ENCODE data around the gene ACOXL.

The ACOXL gene

GRCh38 chr2:110906613-110907298 lies 174.4 kb downstream of the ACOXL start:
- no peak overlapping the region for H4K91ac ChIP-seq (ENCODE audit: low read length)
- no peak overlapping the region for H3K4ac ChIP-seq (ENCODE audit: low read depth in 1 of 2, low read length in 2 of 2)
- H3K4me1 ChIP-seq (ENCODE audit: control insufficient read depth, insufficient read depth, low read depth, low read length): no peaks in the 10 kb centered on the region
- H3K14ac ChIP-seq (ENCODE audit: low read length in 2 of 2): no peak overlapping the region
- H2AFZ ChIP-seq (ENCODE audit: low read depth, low read length): no peak overlapping the region
- WGBS: 86% methylated on average over 4 of the region's 6 CpGs
- no peaks in the 10 kb centered on the region for H3K36me3 ChIP-seq (ENCODE audit: control insufficient read depth in 1 of 2, insufficient read depth in 2 of 2, low read depth in 1 of 2, low read length in 2 of 2)
- H2BK120ac ChIP-seq (ENCODE audit: low read depth, low read length): no peak overlapping the region
- H2BK5ac ChIP-seq (ENCODE audit: low read depth, low read length, poor library complexity, severe bottlenecking): no peak overlapping the region
- peaks cover 7% of the 10 kb centered on the region for H3K9me3 ChIP-seq (ENCODE audit: control insufficient read depth, low read length)
- no peak overlapping the region for H3K27ac ChIP-seq (ENCODE audit: low read length, poor library complexity, severe bottlenecking)
- H3K79me1 ChIP-seq (replicated peaks; ENCODE audit: low read length, poor library complexity, severe bottlenecking): no peaks in the 10 kb centered on the region
- H2BK15ac ChIP-seq (ENCODE audit: low read depth, poor library complexity, severe bottlenecking): no peak overlapping the region
- no peak overlapping the region for H2BK12ac ChIP-seq (ENCODE audit: low read length in 2 of 2)
- H3K23ac ChIP-seq (ENCODE audit: low read length in 2 of 2): no peak overlapping the region
- no peak overlapping the region for H3K9ac ChIP-seq (ENCODE audit: low read length)
- H3K4me3 ChIP-seq (ENCODE audit: insufficient read depth in 1 of 2, low read depth in 1 of 2, low read length in 2 of 2): no peak overlapping the region
- no peak overlapping the region for H4K8ac ChIP-seq (ENCODE audit: low read length)
- no peak for DNase-seq
- no peak overlapping the region for H3K18ac ChIP-seq (ENCODE audit: low read depth in 1 of 2, low read length in 2 of 2)
- no peak overlapping the region for H2AK5ac ChIP-seq (ENCODE audit: low read length, severe bottlenecking)
- H3K4me2 ChIP-seq (ENCODE audit: low read length, poor library complexity, severe bottlenecking): no peak overlapping the region
- peaks cover 22 to 34% of the 10 kb centered on the region in 2 experiments for H3K27me3 ChIP-seq (ENCODE audit: control insufficient read depth in 1 of 2, insufficient read depth in 1 of 2, low read length in 2 of 2)

- H2BK12ac ChIP-seq (ENCODE audit: low read length in 2 of 2): no peak overlapping the region
- H3K27ac ChIP-seq (ENCODE audit: low read length, poor library complexity, severe bottlenecking): no peak overlapping the region
- no peak overlapping the region for H4K91ac ChIP-seq (ENCODE audit: low read length)
- no peak overlapping the region for H2BK5ac ChIP-seq (ENCODE audit: low read depth, low read length, poor library complexity, severe bottlenecking)
- H2AFZ ChIP-seq (ENCODE audit: low read depth, low read length): no peak overlapping the region
- peaks cover 12% of the 10 kb centered on the region for H3K9me3 ChIP-seq (ENCODE audit: control insufficient read depth, low read length)
- H2AK5ac ChIP-seq (ENCODE audit: low read length, severe bottlenecking): no peak overlapping the region
- no peak overlapping the region for H4K8ac ChIP-seq (ENCODE audit: low read length)
- no peak for DNase-seq
- H3K4ac ChIP-seq (ENCODE audit: low read depth in 1 of 2, low read length in 2 of 2): no peak overlapping the region
- H3K23ac ChIP-seq (ENCODE audit: low read length in 2 of 2): no peak overlapping the region
- H2BK120ac ChIP-seq (ENCODE audit: low read depth, low read length): no peak overlapping the region
- H3K4me2 ChIP-seq (ENCODE audit: low read length, poor library complexity, severe bottlenecking): no peak overlapping the region
- no peak overlapping the region for H2BK15ac ChIP-seq (ENCODE audit: low read depth, poor library complexity, severe bottlenecking)
- no peaks in the 10 kb centered on the region for H3K79me1 ChIP-seq (replicated peaks; ENCODE audit: low read length, poor library complexity, severe bottlenecking)
- no peaks in the 10 kb centered on the region for H3K4me1 ChIP-seq (ENCODE audit: control insufficient read depth, insufficient read depth, low read depth, low read length)
- H3K4me3 ChIP-seq (ENCODE audit: insufficient read depth in 1 of 2, low read depth in 1 of 2, low read length in 2 of 2): no peak overlapping the region
- H3K14ac ChIP-seq (ENCODE audit: low read length in 2 of 2): no peak overlapping the region
- 92% methylated on average over 3 of the region's 3 CpGs for WGBS
- H3K36me3 ChIP-seq (ENCODE audit: control insufficient read depth in 1 of 2, insufficient read depth in 2 of 2, low read depth in 1 of 2, low read length in 2 of 2): no peaks in the 10 kb centered on the region
- H3K18ac ChIP-seq (ENCODE audit: low read depth in 1 of 2, low read length in 2 of 2): no peak overlapping the region
- no peak overlapping the region for H3K9ac ChIP-seq (ENCODE audit: low read length)
- peaks cover 19 to 33% of the 10 kb centered on the region in 2 experiments for H3K27me3 ChIP-seq (ENCODE audit: control insufficient read depth in 1 of 2, insufficient read depth in 1 of 2, low read length in 2 of 2)
These were observed 177.1 kb downstream of the ACOXL start for GRCh38 chr2:110909501-110909900.

- no peak overlapping the region for H3K18ac ChIP-seq (ENCODE audit: low read depth in 1 of 2, low read length in 2 of 2)
- no peaks in the 10 kb centered on the region for H3K79me1 ChIP-seq (replicated peaks; ENCODE audit: low read length, poor library complexity, severe bottlenecking)
- no peak overlapping the region for H3K27ac ChIP-seq (ENCODE audit: low read length, poor library complexity, severe bottlenecking)
- H3K27me3 ChIP-seq (ENCODE audit: control insufficient read depth in 1 of 2, insufficient read depth in 1 of 2, low read length in 2 of 2): peaks cover 18 to 25% of the 10 kb centered on the region in 2 experiments
- no peak overlapping the region for H3K9ac ChIP-seq (ENCODE audit: low read length)
- H4K91ac ChIP-seq (ENCODE audit: low read length): no peak overlapping the region
- H3K23ac ChIP-seq (ENCODE audit: low read length in 2 of 2): no peak overlapping the region
- H3K9me3 ChIP-seq (ENCODE audit: control insufficient read depth, low read length): peaks cover 12% of the 10 kb centered on the region
- no peak overlapping the region for H2BK120ac ChIP-seq (ENCODE audit: low read depth, low read length)
- H3K4me2 ChIP-seq (ENCODE audit: low read length, poor library complexity, severe bottlenecking): no peak overlapping the region
- H3K4ac ChIP-seq (ENCODE audit: low read depth in 1 of 2, low read length in 2 of 2): no peak overlapping the region
- H3K4me1 ChIP-seq (ENCODE audit: control insufficient read depth, insufficient read depth, low read depth, low read length): no peaks in the 10 kb centered on the region
- no CpG with 5 or more reads among the region's 1 CpG for WGBS
- H3K14ac ChIP-seq (ENCODE audit: low read length in 2 of 2): no peak overlapping the region
- no peaks in the 10 kb centered on the region for H3K36me3 ChIP-seq (ENCODE audit: control insufficient read depth in 1 of 2, insufficient read depth in 2 of 2, low read depth in 1 of 2, low read length in 2 of 2)
- no peak overlapping the region for H2AK5ac ChIP-seq (ENCODE audit: low read length, severe bottlenecking)
- H4K8ac ChIP-seq (ENCODE audit: low read length): no peak overlapping the region
- H2BK5ac ChIP-seq (ENCODE audit: low read depth, low read length, poor library complexity, severe bottlenecking): no peak overlapping the region
- H2BK15ac ChIP-seq (ENCODE audit: low read depth, poor library complexity, severe bottlenecking): no peak overlapping the region
- no peak for DNase-seq
- H2AFZ ChIP-seq (ENCODE audit: low read depth, low read length): no peak overlapping the region
- no peak overlapping the region for H2BK12ac ChIP-seq (ENCODE audit: low read length in 2 of 2)
- H3K4me3 ChIP-seq (ENCODE audit: insufficient read depth in 1 of 2, low read depth in 1 of 2, low read length in 2 of 2): no peak overlapping the region
These were observed 178.1 kb downstream of the ACOXL start for GRCh38 chr2:110910423-110910822.

- Histone ChIP-seq H3K9ac (ENCODE audit: low read length) (no peak overlapping the region), H3K9me3 (ENCODE audit: control insufficient read depth, low read length) (peaks cover 3% of the 10 kb centered on the region), H2BK12ac (ENCODE audit: low read length in 2 of 2) (no peak overlapping the region), H3K14ac (ENCODE audit: low read length in 2 of 2) (no peak overlapping the region), H3K4ac (ENCODE audit: low read depth in 1 of 2, low read length in 2 of 2) (no peak overlapping the region), H2AFZ (ENCODE audit: low read depth, low read length) (no peak overlapping the region), H3K79me1 (replicated peaks; ENCODE audit: low read length, poor library complexity, severe bottlenecking) (no peaks in the 10 kb centered on the region), H2AK5ac (ENCODE audit: low read length, severe bottlenecking) (no peak overlapping the region), H3K27me3 (ENCODE audit: control insufficient read depth in 1 of 2, insufficient read depth in 1 of 2, low read length in 2 of 2) (peaks cover 6 to 7% of the 10 kb centered on the region in 2 experiments), H4K91ac (ENCODE audit: low read length) (no peak overlapping the region), H3K4me2 (ENCODE audit: low read length, poor library complexity, severe bottlenecking) (no peak overlapping the region), H3K4me1 (ENCODE audit: control insufficient read depth, insufficient read depth, low read depth, low read length) (no peaks in the 10 kb centered on the region), H2BK120ac (ENCODE audit: low read depth, low read length) (no peak overlapping the region), H3K18ac (ENCODE audit: low read depth in 1 of 2, low read length in 2 of 2) (no peak overlapping the region), H2BK15ac (ENCODE audit: low read depth, poor library complexity, severe bottlenecking) (no peak overlapping the region), H4K8ac (ENCODE audit: low read length) (no peak overlapping the region), H3K36me3 (ENCODE audit: control insufficient read depth in 1 of 2, insufficient read depth in 2 of 2, low read depth in 1 of 2, low read length in 2 of 2) (no peaks in the 10 kb centered on the region), H3K27ac (ENCODE audit: low read length, poor library complexity, severe bottlenecking) (no peak overlapping the region), H3K23ac (ENCODE audit: low read length in 2 of 2) (no peak overlapping the region), H2BK5ac (ENCODE audit: low read depth, low read length, poor library complexity, severe bottlenecking) (no peak overlapping the region), H3K4me3 (ENCODE audit: insufficient read depth in 1 of 2, low read depth in 1 of 2, low read length in 2 of 2) (no peak overlapping the region)
- no CpG with 5 or more reads among the region's 1 CpG for WGBS
- DNase-seq: no peak
These were observed 187.4 kb downstream of the ACOXL start for GRCh38 chr2:110919738-110920137.

Data from mesenchymal stem cell (in vitro differentiated cells and primary cell).